NCI-H2171 (cell line): Measurements from ENCODE around the gene SLC16A8.

Experiments
- DNase-seq: peaks from one replicate; lab custom pipeline; 2025; lab: John Stamatoyannopoulos, UW

SLC16A8 gene

DNA sequence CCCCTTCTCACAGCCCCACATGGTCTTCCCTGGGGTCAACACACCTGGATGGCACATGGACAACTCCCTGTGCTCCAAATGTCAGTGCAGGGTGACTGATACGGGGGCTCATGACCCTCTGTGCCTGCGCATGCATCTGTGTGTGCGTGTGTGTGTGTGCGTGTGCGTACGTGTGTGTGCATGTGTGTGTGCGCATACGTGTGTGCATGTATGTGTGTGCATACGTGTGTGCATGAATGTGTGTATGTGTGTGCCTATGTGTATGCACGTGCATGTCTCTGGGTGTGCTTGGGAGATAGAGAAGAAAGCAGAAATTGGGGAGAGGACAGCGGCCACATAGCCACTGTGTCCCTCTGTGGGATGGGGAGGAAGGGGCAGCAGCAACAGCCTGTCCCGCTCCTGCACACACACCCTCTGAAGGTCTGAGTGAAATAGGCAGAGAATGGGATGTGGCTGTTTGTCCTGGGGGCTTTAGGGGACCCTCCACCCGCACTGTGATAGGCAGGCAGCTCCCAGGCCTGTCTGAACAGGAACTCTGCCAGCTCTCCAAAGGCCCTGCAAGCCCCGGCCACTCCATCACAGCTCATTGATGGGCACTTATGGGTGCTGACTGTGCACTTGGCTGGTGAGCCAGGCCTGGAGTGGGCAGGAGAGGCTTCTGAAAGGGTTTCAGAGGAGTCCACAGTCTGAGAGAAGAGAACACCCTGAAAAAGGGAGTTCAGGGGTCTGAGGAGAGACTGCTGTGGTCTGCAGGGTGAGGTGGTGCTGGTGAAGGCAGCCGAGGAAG is 55.4 kb downstream of the SLC16A8 start:
- DNase-seq, result no peak
